ENCODE data around the gene PCDHA4.
"Not testable (repeated sequence)": the region's sequence is repeated elsewhere in the genome, so short reads cannot be mapped to it uniquely, and the experiment has no call there.

The PCDHA4 gene

GRCh38 chr5:140791089-140791488, 15.8 kb upstream of the PCDHA4 start:
- H3K9me3 ChIP-seq: no peaks in the 10 kb centered on the region; the same call in 1 of the 2 replicates
- DNase-seq: no peak
- H3K36me3 ChIP-seq: no peaks in the 10 kb centered on the region
- no peak overlapping the region for H3K4me3 ChIP-seq (ENCODE audit: low read depth, low read length)
- no peaks in the 10 kb centered on the region for H3K4me1 ChIP-seq
- no peak for TF ChIP-seq CTCF (IDR thresholded peaks at IDR 0.05; ENCODE audit: low read depth, low read length)
- no peaks in the 10 kb centered on the region for H3K27me3 ChIP-seq

- no peaks in the 10 kb centered on the region; the same call in none of the 2 replicates for H3K9me3 ChIP-seq
- no peaks in the 10 kb centered on the region for H3K27me3 ChIP-seq
- H3K4me3 ChIP-seq (ENCODE audit: low read depth, low read length): peak within 1 kb of the TSS; percentile 88
- peak; percentile 59 for DNase-seq
- H3K36me3 ChIP-seq: no peaks in the 10 kb centered on the region; the same call in 1 of the 2 replicates
- H3K4me1 ChIP-seq: no peaks in the 10 kb centered on the region
- peak; percentile 87 for TF ChIP-seq CTCF (IDR thresholded peaks at IDR 0.05; ENCODE audit: low read depth, low read length)
Observed at GRCh38 chr5:140794595-140795258, 12.1 kb upstream of the PCDHA4 start, which contains the start of gene PCDHA2. Gene PCDHA2 (plus strand): TSS chr5:140794852.

- TF ChIP-seq CTCF (IDR thresholded peaks at IDR 0.05; ENCODE audit: low read depth, low read length): peak; percentile 85
- Histone ChIP-seq H3K36me3 (no peaks in the 10 kb centered on the region; the same call in 1 of the 2 replicates), H3K4me3 (ENCODE audit: low read depth, low read length) (peak overlapping the region; percentile 88), H3K4me1 (no peaks in the 10 kb centered on the region), H3K9me3 (no peaks in the 10 kb centered on the region; the same call in none of the 2 replicates), H3K27me3 (no peaks in the 10 kb centered on the region)
- peak; percentile 57 for DNase-seq
Observed at GRCh38 chr5:140795259-140795641, 11.6 kb upstream of the PCDHA4 start.

- not testable (repeated sequence) for H3K9me3 ChIP-seq; H3K36me3 ChIP-seq; H3K4me3 ChIP-seq (ENCODE audit: low read depth, low read length); H3K4me1 ChIP-seq; H3K27me3 ChIP-seq; DNase-seq
Observed at GRCh38 chr5:140796072-140796717, 10.7 kb upstream of the PCDHA4 start.

- no peak for TF ChIP-seq CTCF (IDR thresholded peaks at IDR 0.05; ENCODE audit: low read depth, low read length)
- Histone ChIP-seq H3K9me3 (peaks cover 6% of the 10 kb centered on the region), H3K4me3 (ENCODE audit: low read depth, low read length) (no peak overlapping the region), H3K27me3 (no peaks in the 10 kb centered on the region), H3K36me3 (peaks cover under 1% of the 10 kb centered on the region), H3K4me1 (no peaks in the 10 kb centered on the region)
- DNase-seq: no peak
Observed at GRCh38 chr5:140796718-140797095, 10.2 kb upstream of the PCDHA4 start.

- peaks cover 8% of the 10 kb centered on the region for H3K9me3 ChIP-seq
- H3K27me3 ChIP-seq: no peaks in the 10 kb centered on the region
- TF ChIP-seq CTCF (IDR thresholded peaks at IDR 0.05; ENCODE audit: low read depth, low read length): no peak
- H3K4me1 ChIP-seq: no peaks in the 10 kb centered on the region
- no peak within 1 kb of the TSS for H3K4me3 ChIP-seq (ENCODE audit: low read depth, low read length)
- no peak for DNase-seq
- peaks cover 8% of the 10 kb centered on the region for H3K36me3 ChIP-seq
Observed at GRCh38 chr5:140800816-140801493, 5.9 kb upstream of the PCDHA4 start, which contains the start of gene PCDHA3. Gene PCDHA3 (plus strand): TSS chr5:140801057.

Data from BE2C (cell line).